ENCODE data around the gene STXBP1. TPM values are rescaled to one million over a fixed set of nuclear protein-coding genes. Genes with fewer than 3 reads are reported as not detected.
A peak's percentile ranks its signal among the peaks of the same experiment; 100 is the strongest.

The STXBP1 gene
- total and polyA plus RNA-seq, 8 donors, result 5.2 to 77.7 (median 17.6) TPM

GRCh38 chr9:127734747-127735529, 122.9 kb downstream of the STXBP1 start, which contains the start of gene TOR2A:
TSS of gene TOR2A (minus strand) at chr9:127735294. CDS start at chr9:127735270, 24 bp downstream.
- Histone ChIP-seq H3K27me3 (no peaks in the 10 kb centered on the region), H3K4me1 (peaks cover 7 to 23% (median 20%) of the 10 kb centered on the region in 4 donors), H3K36me3 (peaks cover 18 to 49% (median 40%) of the 10 kb centered on the region in 4 donors), H3K4me3 (peak within 1 kb of the TSS; percentile 70 to 78 (median 76)), H3K27ac (peak within 1 kb of the TSS; percentile 96 to 99 (median 97)), H3K9me3 (no peaks in the 10 kb centered on the region)
- TF ChIP-seq POLR2A (IDR thresholded peaks at IDR 0.05) (peak in 1 of 4 donors; percentile 45), POLR2AphosphoS5 (IDR thresholded peaks at IDR 0.05) (peak; percentile 35 to 93 (median 84)), EP300 (IDR thresholded peaks at IDR 0.05) (no peak), CTCF (IDR thresholded peaks at IDR 0.05) (peak in 6 of 7 experiments; percentile 69 to 99 (median 90))
- DNase-seq, result peak; percentile 97 to 100
- 0 to 2% (median 1%) methylated on average over 20 to 76 of the region's 76 CpGs for WGBS, 5 donors
- intact Hi-C loops (cut with DNase I; ENCODE audit: low total_unique reads), result loop anchor here (5.0 kb wide), 2 partner anchors 47 to 143 kb away; no protein-coding TSS in a partner anchor

- DNase-seq, result no peak
- intact Hi-C loops (cut with DNase I; ENCODE audit: low total_unique reads), result loop anchor here (5.0 kb wide), 1 partner anchor 47 kb away; no protein-coding TSS in a partner anchor
- no peak for TF ChIP-seq POLR2A (IDR thresholded peaks at IDR 0.05)
- peak in 1 of 7 experiments; percentile 3 for TF ChIP-seq CTCF (IDR thresholded peaks at IDR 0.05)
- TF ChIP-seq POLR2AphosphoS5 (IDR thresholded peaks at IDR 0.05), result no peak
- WGBS, 5 donors, result 16 to 30% (median 18%) methylated on average over 13 to 15 of the region's 15 CpGs
- peaks cover 12 to 29% (median 24%) of the 10 kb centered on the region in 4 donors for H3K4me1 ChIP-seq
- peaks cover 19 to 47% (median 43%) of the 10 kb centered on the region in 4 donors for H3K36me3 ChIP-seq
- no peaks in the 10 kb centered on the region for H3K27me3 ChIP-seq
- no peaks in the 10 kb centered on the region for H3K9me3 ChIP-seq
- H3K4me3 ChIP-seq, result peak overlapping the region in 1 of 4 donors; percentile 75
- H3K27ac ChIP-seq, result peak overlapping the region in 3 of 5 donors; percentile 96 to 99 (median 97)
Observed at GRCh38 chr9:127735530-127736185, 123.6 kb downstream of the STXBP1 start.

- intact Hi-C loops (cut with DNase I; ENCODE audit: low total_unique reads), result loop anchor here (5.0 kb wide), 1 partner anchor 44 kb away; no protein-coding TSS in a partner anchor
- DNase-seq, result no peak
- WGBS, 5 donors, result 79 to 92% (median 89%) methylated on average over 5 to 13 of the region's 13 CpGs
- Histone ChIP-seq H3K27me3 (peaks cover 0 to 21% (median 11%) of the 10 kb centered on the region in 3 donors), H3K4me1 (peaks cover 18 to 48% (median 37%) of the 10 kb centered on the region in 4 donors), H3K4me3 (no peak overlapping the region), H3K27ac (no peak overlapping the region), H3K36me3 (peaks cover 6 to 38% (median 26%) of the 10 kb centered on the region in 4 donors), H3K9me3 (no peaks in the 10 kb centered on the region)
- no peak for TF ChIP-seq CTCF (IDR thresholded peaks at IDR 0.05)
- TF ChIP-seq POLR2AphosphoS5 (IDR thresholded peaks at IDR 0.05), result no peak
- TF ChIP-seq POLR2A (IDR thresholded peaks at IDR 0.05), result no peak
- TF ChIP-seq EP300 (IDR thresholded peaks at IDR 0.05), result no peak
Observed at GRCh38 chr9:127738666-127739065, 126.6 kb downstream of the STXBP1 start.

Data from stomach (tissue), 9 donors.